IMR-90 (cell line): ENCODE results near the gene CLEC2A. TPM values are rescaled to one million over a fixed set of nuclear protein-coding genes. Genes with fewer than 3 reads are reported as not detected.
"Not testable (repeated sequence)": the region's sequence is repeated elsewhere in the genome, so short reads cannot be mapped to it uniquely, and the experiment has no call there.

Experiments
- ATAC-seq: fragments of 200-7000 bp; cut with Tn5 transposase; 2 replicates; pipeline ENCODE4 v1.9.1; 2020; ENCODE audit warnings: low read depth, mild to moderate bottlenecking, moderate library complexity
- BruUV-seq: library from RNA; stranded (reverse); fragments of 400-500 nt; replicated peaks from 2 replicates; lab custom pipeline; 2021; lab: Mats Ljungman, UMichigan
- CTCF ChIA-PET: fragments of 300-600 bp; formaldehyde crosslinking; extraction: SDS; loops from one replicate; lab custom pipeline; 2021; ENCODE audit warnings: antibody characterized with exemption; lab: Yijun Ruan, JAX
- POLR2A ChIA-PET: fragments of 300-600 bp; sonication (Branson Sonifier 250); formaldehyde crosslinking; loops from one replicate; lab custom pipeline; 2022; ENCODE audit warnings: antibody characterized with exemption; ENCODE audit not compliant: unreplicated experiment; lab: Charles Lee
- DNase-seq: peaks from one replicate; pipeline ENCODE4 v3.0.0; 2013
- H2AFZ ChIP-seq: replicated peaks from 2 replicates; pipeline ENCODE3; 2013; ENCODE audit warnings: low read length, mild to moderate bottlenecking; ENCODE audit not compliant: poor library complexity
- H2AK5ac ChIP-seq: 2 replicates; pipeline ENCODE4 v1.6.1; 2013; ENCODE audit warnings: low read depth, low read length, inconsistent platforms
- H2AK9ac ChIP-seq: replicated peaks from 2 replicates; pipeline ENCODE3; 2013; ENCODE audit warnings: mild to moderate bottlenecking, low read depth, low read length, moderate library complexity; ENCODE audit not compliant: poor library complexity
- H2BK120ac ChIP-seq: 2 replicates; pipeline ENCODE4 v1.6.1; 2013; ENCODE audit warnings: low read depth, low read length, inconsistent platforms
- H2BK15ac ChIP-seq: 3 replicates; pipeline ENCODE4 v1.6.1; 2013; ENCODE audit warnings: low read depth, low read length, inconsistent platforms
- H2BK20ac ChIP-seq: 2 replicates; pipeline ENCODE4 v1.6.1; 2013; ENCODE audit warnings: low read depth, mild to moderate bottlenecking, inconsistent platforms, low read length, moderate library complexity
- H2BK5ac ChIP-seq: 2 replicates; pipeline ENCODE4 v1.6.1; 2013; ENCODE audit warnings: mild to moderate bottlenecking, low read depth, low read length, inconsistent platforms; ENCODE audit not compliant: poor library complexity, severe bottlenecking
- H3K14ac ChIP-seq: replicated peaks from 2 replicates; pipeline ENCODE4 v1.6.1; 2013; ENCODE audit warnings: low read depth, low read length, inconsistent platforms
- H3K18ac ChIP-seq: 2 replicates; pipeline ENCODE4 v1.6.1; 2013; ENCODE audit warnings: low read depth, low read length, control low read depth
- H3K23ac ChIP-seq: 2 replicates; pipeline ENCODE4 v1.6.1; 2013; ENCODE audit warnings: low read depth, low read length, inconsistent platforms
- H3K27ac ChIP-seq: 2 replicates; pipeline ENCODE4 v1.5.1; 2013; ENCODE audit warnings: mild to moderate bottlenecking, control low read depth, low read length; ENCODE audit not compliant: insufficient read depth
- H3K27me3 ChIP-seq: 2 replicates; pipeline ENCODE4 v1.6.1; 2013; ENCODE audit warnings: low read length; ENCODE audit not compliant: control insufficient read depth, insufficient read depth
- H3K36me3 ChIP-seq: 2 replicates; pipeline ENCODE4 v1.6.1; 2013; ENCODE audit warnings: low read length, mixed read lengths; ENCODE audit not compliant: control insufficient read depth, insufficient read depth
- H3K4ac ChIP-seq: 2 replicates; pipeline ENCODE4 v1.6.1; 2013; ENCODE audit warnings: low read depth, low read length, inconsistent platforms
- H3K4me1 ChIP-seq: 2 replicates; pipeline ENCODE4 v1.6.1; 2013; ENCODE audit warnings: low read length, mixed read lengths; ENCODE audit not compliant: control insufficient read depth, insufficient read depth
- H3K4me2 ChIP-seq: 2 replicates; pipeline ENCODE4 v1.6.1; 2013; ENCODE audit warnings: low read depth, mild to moderate bottlenecking, control low read depth, low read length, moderate library complexity
- H3K4me3 ChIP-seq: 2 replicates; pipeline ENCODE4 v1.5.1; 2013; ENCODE audit warnings: low read depth, mild to moderate bottlenecking, control low read depth, low read length, moderate library complexity; ENCODE audit not compliant: insufficient read depth
- H3K56ac ChIP-seq: 2 replicates; pipeline ENCODE4 v1.6.1; 2013; ENCODE audit warnings: low read length, inconsistent platforms; ENCODE audit not compliant: insufficient read depth; ENCODE audit errors: extremely low read depth
- H3K79me1 ChIP-seq, 2 experiments: 2 replicates each; pipeline ENCODE4 v1.6.1; 2013; ENCODE audit warnings: low read length in 2 of 2, inconsistent platforms in 1 of 2, low read depth in 1 of 2
- H3K9ac ChIP-seq: 2 replicates; pipeline ENCODE4 v1.6.1; 2013; ENCODE audit warnings: low read depth, low read length, control low read depth
- H3K9me1 ChIP-seq: 2 replicates; pipeline ENCODE4 v1.6.1; 2013; ENCODE audit warnings: low read length, inconsistent platforms; ENCODE audit not compliant: insufficient read depth
- H3K9me3 ChIP-seq: 2 replicates; pipeline ENCODE4 v1.6.1; 2013; ENCODE audit warnings: low read length; ENCODE audit not compliant: control insufficient read depth, insufficient read depth
- H4K20me1 ChIP-seq: 2 replicates; pipeline ENCODE4 v1.6.1; 2013; ENCODE audit warnings: low read length, inconsistent platforms; ENCODE audit not compliant: insufficient read depth
- H4K5ac ChIP-seq: 2 replicates; pipeline ENCODE4 v1.6.1; 2013; ENCODE audit warnings: mild to moderate bottlenecking, low read depth, low read length, control low read depth
- H4K8ac ChIP-seq, 2 experiments: 2 replicates each; pipeline ENCODE4 v1.6.1; 2013; ENCODE audit warnings: low read depth in 2 of 2, low read length in 2 of 2, control low read depth in 1 of 2, inconsistent platforms in 1 of 2
- H4K91ac ChIP-seq: 2 replicates; pipeline ENCODE4 v1.6.1; 2013; ENCODE audit warnings: low read depth, low read length, inconsistent platforms; ENCODE audit not compliant: insufficient read depth
- WGBS, 2 experiments: methylation state at CpG; one replicate each; pipeline versions ENCODE4 v1.1.5 to v1.1.7; 2013; ENCODE audit warnings: missing lambda C conversion rate in 2 of 2; ENCODE audit not compliant: insufficient read length in 1 of 2; ENCODE audit errors: extremely low coverage in 2 of 2; 5-methylcytosine and 5-hydroxymethylcytosine counted together
- dilution Hi-C: fragments of 300-500 bp; cut with HindIII; formaldehyde crosslinking; loops from one replicate; pipeline ENCODE4 v1.14.3; 2018; ENCODE audit warnings: low sequenced_read_pairs; ENCODE audit not compliant: unreplicated experiment
- in situ Hi-C: fragments of 300-500 bp; cut with MboI; formaldehyde crosslinking; loops from 3 replicates; pipeline ENCODE4 v1.14.3; 2019; ENCODE audit warnings: low sequenced_read_pairs, inconsistent platforms, mixed read lengths
- intact Hi-C: fragments of 100-400 bp; cut with micrococcal nuclease; formaldehyde crosslinking; loops from 2 replicates; pipeline ENCODE4 v1.10.0; 2022
- polyA plus RNA-seq, 3 experiments: library from polyadenylated mRNA; depleted of rRNA; stranded (reverse); fragments of >200 nt; gene quantifications; 2 replicates each; pipeline ENCODE4 v1.2.3, GENCODE V29; 2012; ENCODE audit warnings: low replicate concordance in 1 of 3
- total RNA-seq: library from RNA; depleted of rRNA; stranded (reverse); fragments of >200 nt; gene quantifications from 2 replicates; pipeline ENCODE4 v1.2.3, GENCODE V29; 2012

Gene CLEC2A
- total and polyA plus RNA-seq, 2 of the 4 experiments (the other 2 are of a cell fraction), result not detected

DNA sequence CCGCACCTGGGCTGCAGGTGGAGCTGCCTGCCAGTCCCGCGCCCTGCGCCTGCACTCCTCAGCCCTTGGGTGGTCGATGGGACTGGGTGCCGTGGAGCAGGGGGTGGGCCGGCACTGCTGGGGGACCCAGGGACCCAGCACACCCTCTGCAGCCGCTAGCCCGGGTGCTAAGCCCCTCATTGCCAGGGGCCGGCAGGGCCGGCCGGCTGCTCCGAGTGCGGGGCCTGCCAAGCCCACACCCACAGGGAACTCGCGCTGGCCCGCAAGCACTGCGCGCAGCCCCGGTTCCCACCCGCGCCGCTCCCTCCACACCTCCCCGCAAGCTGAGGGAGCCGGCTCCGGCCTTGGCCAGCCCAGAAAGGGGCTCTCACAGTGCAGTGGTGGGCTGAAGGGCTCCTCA, 56.0 kb downstream of the CLEC2A start:
- H3K9ac ChIP-seq, in situ Hi-C loops, H4K5ac ChIP-seq, H3K27ac ChIP-seq, H4K8ac ChIP-seq, H4K91ac ChIP-seq, DNase-seq, H3K4me1 ChIP-seq, H3K9me1 ChIP-seq, ATAC-seq, H4K20me1 ChIP-seq, H2AFZ ChIP-seq, H3K4me2 ChIP-seq, H3K79me1 ChIP-seq, H3K56ac ChIP-seq, H3K9me3 ChIP-seq, H3K18ac ChIP-seq, H3K14ac ChIP-seq, POLR2A ChIA-PET, H3K36me3 ChIP-seq, H2BK5ac ChIP-seq, dilution Hi-C loops, CTCF ChIA-PET, BruUV-seq, H3K4ac ChIP-seq, intact Hi-C loops, H3K23ac ChIP-seq, H2BK15ac ChIP-seq, H3K27me3 ChIP-seq, H2BK120ac ChIP-seq, H2AK5ac ChIP-seq, H3K4me3 ChIP-seq, H2BK20ac ChIP-seq, H2AK9ac ChIP-seq: not testable (repeated sequence)
- 87% methylated on average over 3 of the region's 26 CpGs; no CpG with 5 or more reads in 1 of the 2 experiments for WGBS, 2 experiments
